Measurements from ENCODE around the gene N4BP2L2. TPM values are rescaled to one million over a fixed set of nuclear protein-coding genes. Genes with fewer than 3 reads are reported as not detected.
A peak's percentile ranks its signal among the peaks of the same experiment; 100 is the strongest.

Gene N4BP2L2
- polyA plus RNA-seq, 1 donor (not counting 4 experiments of a cell fraction or from before 2014, with no cell fraction given) = 75.4 TPM

DNA sequence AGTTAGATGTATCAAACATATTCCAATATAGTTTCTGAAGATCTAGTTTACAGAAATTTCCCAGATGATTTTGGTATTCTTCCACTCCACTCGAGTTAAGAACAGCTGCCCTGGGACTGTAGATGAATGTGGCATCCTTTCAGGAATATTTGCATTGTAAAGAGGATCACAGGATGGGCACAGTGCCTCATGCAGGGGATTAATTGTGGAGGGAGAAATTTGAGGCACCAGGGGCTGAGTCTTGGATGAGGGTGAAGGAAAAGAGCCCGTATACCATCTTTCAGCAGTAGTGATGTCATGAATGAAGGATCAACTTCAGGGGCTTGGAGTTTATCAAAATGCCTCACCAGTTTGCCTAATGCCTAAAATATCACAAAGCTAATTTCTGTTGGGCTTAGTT is 43.7 kb upstream of the N4BP2L2 start:
- no peak overlapping the region for H3K9ac ChIP-seq (ENCODE audit: control insufficient read depth, extremely low read depth, insufficient read depth, low read length)
- dilution Hi-C loops (cut with MboI; ENCODE audit: extremely low pct_ligation_motif_present, low sequenced_read_pairs) = no loop called here
- H3K9me3 ChIP-seq (ENCODE audit: control insufficient read depth, low read depth, low read length) = no peaks in the 10 kb centered on the region
- DNase-seq (ENCODE audit: low read depth, low spot score) = no peak
- H3K4me3 ChIP-seq (ENCODE audit: control insufficient read depth in 2 of 3, extremely low read depth in 1 of 3, insufficient read depth in 2 of 3, low read depth in 1 of 3, low read length in 3 of 3) = no peak overlapping the region
- no peaks in the 10 kb centered on the region for H3K36me3 ChIP-seq (ENCODE audit: control insufficient read depth in 2 of 2, extremely low read depth in 1 of 2, insufficient read depth in 2 of 2, low read length in 2 of 2)
- H3K4me2 ChIP-seq (ENCODE audit: control insufficient read depth, extremely low read depth, insufficient read depth, low read depth, low read length) = no peak overlapping the region
- no peak for FAIRE-seq
- H3K27ac ChIP-seq (ENCODE audit: control insufficient read depth, insufficient read depth, low read length) = no peak overlapping the region
- H3K27me3 ChIP-seq (ENCODE audit: control insufficient read depth, extremely low read depth, insufficient read depth, low read length) = no peaks in the 10 kb centered on the region
- no peak for TF ChIP-seq CTCF (optimal IDR thresholded peaks at IDR 0.05 in 1 of 3, IDR thresholded peaks at IDR 0.05 in 1 of 3, conservative IDR thresholded peaks at IDR 0.05 in 1 of 3; ENCODE audit: extremely low read depth in 1 of 3, insufficient read depth in 2 of 3, low read length in 3 of 3)
- TF ChIP-seq EZH2 (IDR thresholded peaks at IDR 0.05; ENCODE audit: low read length) = no peak
- H3K9me1 ChIP-seq (ENCODE audit: control insufficient read depth, extremely low read depth, insufficient read depth, low read length) = no peaks in the 10 kb centered on the region
- H3K4me1 ChIP-seq (ENCODE audit: control insufficient read depth, extremely low read depth, insufficient read depth, low read length) = peaks cover 6% of the 10 kb centered on the region
- H4K20me1 ChIP-seq (ENCODE audit: control insufficient read depth, extremely low read depth, insufficient read depth, low read length) = no peaks in the 10 kb centered on the region
- H2AFZ ChIP-seq (ENCODE audit: control insufficient read depth, low read length) = no peak overlapping the region
- H3K79me2 ChIP-seq (ENCODE audit: control insufficient read depth, insufficient read depth, low read length) = peaks cover 3% of the 10 kb centered on the region

DNA sequence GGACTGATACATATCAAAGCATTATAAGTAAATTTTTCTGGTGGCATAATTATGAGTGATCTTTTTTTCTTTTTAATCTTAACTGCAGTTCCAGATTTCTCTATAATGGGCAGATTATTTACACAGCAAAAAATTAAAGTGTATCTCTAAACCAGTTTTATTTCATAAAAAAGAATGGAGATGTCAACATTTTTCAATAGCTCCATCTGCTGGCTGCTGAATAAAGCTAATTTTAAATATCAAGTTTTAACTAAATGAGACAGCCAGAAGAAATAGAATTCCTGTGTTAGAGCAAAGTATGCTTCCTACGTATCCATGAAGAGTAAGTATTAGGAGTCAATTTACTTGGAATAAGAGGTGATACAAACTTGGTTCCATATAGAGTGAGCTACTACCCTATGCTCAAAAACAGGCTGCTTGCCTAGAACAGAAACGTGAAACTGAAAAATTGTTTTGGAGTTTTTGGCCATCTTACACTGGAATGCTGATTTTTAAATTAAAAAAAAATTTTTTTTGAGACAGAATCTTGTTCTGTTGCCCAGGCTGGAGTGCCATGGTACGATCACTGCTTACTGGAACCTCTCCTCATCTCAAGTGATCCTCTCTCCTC is 42.7 kb upstream of the N4BP2L2 start:
- no peak overlapping the region for H3K27ac ChIP-seq (ENCODE audit: control insufficient read depth, insufficient read depth, low read length)
- no peaks in the 10 kb centered on the region for H3K9me1 ChIP-seq (ENCODE audit: control insufficient read depth, extremely low read depth, insufficient read depth, low read length)
- H3K4me1 ChIP-seq (ENCODE audit: control insufficient read depth, extremely low read depth, insufficient read depth, low read length) = peaks cover 6% of the 10 kb centered on the region
- H4K20me1 ChIP-seq (ENCODE audit: control insufficient read depth, extremely low read depth, insufficient read depth, low read length) = no peaks in the 10 kb centered on the region
- dilution Hi-C loops (cut with MboI; ENCODE audit: extremely low pct_ligation_motif_present, low sequenced_read_pairs) = no loop called here
- H3K36me3 ChIP-seq (ENCODE audit: control insufficient read depth in 2 of 2, extremely low read depth in 1 of 2, insufficient read depth in 2 of 2, low read length in 2 of 2) = no peaks in the 10 kb centered on the region
- no peak for TF ChIP-seq EZH2 (IDR thresholded peaks at IDR 0.05; ENCODE audit: low read length)
- peak in 2 of 3 experiments; percentile 16 to 19 for TF ChIP-seq CTCF (optimal IDR thresholded peaks at IDR 0.05 in 1 of 3, IDR thresholded peaks at IDR 0.05 in 1 of 3, conservative IDR thresholded peaks at IDR 0.05 in 1 of 3; ENCODE audit: extremely low read depth in 1 of 3, insufficient read depth in 2 of 3, low read length in 3 of 3)
- no peak for DNase-seq (ENCODE audit: low read depth, low spot score)
- H3K9ac ChIP-seq (ENCODE audit: control insufficient read depth, extremely low read depth, insufficient read depth, low read length) = no peak overlapping the region
- H3K4me2 ChIP-seq (ENCODE audit: control insufficient read depth, extremely low read depth, insufficient read depth, low read depth, low read length) = no peak overlapping the region
- no peak overlapping the region for H3K4me3 ChIP-seq (ENCODE audit: control insufficient read depth in 2 of 3, extremely low read depth in 1 of 3, insufficient read depth in 2 of 3, low read depth in 1 of 3, low read length in 3 of 3)
- H3K27me3 ChIP-seq (ENCODE audit: control insufficient read depth, extremely low read depth, insufficient read depth, low read length) = no peaks in the 10 kb centered on the region
- peaks cover 3% of the 10 kb centered on the region for H3K9me3 ChIP-seq (ENCODE audit: control insufficient read depth, low read depth, low read length)
- FAIRE-seq = no peak
- no peaks in the 10 kb centered on the region for H3K79me2 ChIP-seq (ENCODE audit: control insufficient read depth, insufficient read depth, low read length)
- no peak overlapping the region for H2AFZ ChIP-seq (ENCODE audit: control insufficient read depth, low read length)

Data from keratinocyte (primary cell).